GM18870 (cell line): ENCODE measurements around the gene PRR14.

Experiments
- ATAC-seq: cut with Tn5 transposase; IDR thresholded peaks from one replicate; pipeline ENCODE4 v1.9.1; 2021; ENCODE audit warnings: moderate library complexity; ENCODE audit not compliant: unreplicated experiment

The PRR14 gene

DNA sequence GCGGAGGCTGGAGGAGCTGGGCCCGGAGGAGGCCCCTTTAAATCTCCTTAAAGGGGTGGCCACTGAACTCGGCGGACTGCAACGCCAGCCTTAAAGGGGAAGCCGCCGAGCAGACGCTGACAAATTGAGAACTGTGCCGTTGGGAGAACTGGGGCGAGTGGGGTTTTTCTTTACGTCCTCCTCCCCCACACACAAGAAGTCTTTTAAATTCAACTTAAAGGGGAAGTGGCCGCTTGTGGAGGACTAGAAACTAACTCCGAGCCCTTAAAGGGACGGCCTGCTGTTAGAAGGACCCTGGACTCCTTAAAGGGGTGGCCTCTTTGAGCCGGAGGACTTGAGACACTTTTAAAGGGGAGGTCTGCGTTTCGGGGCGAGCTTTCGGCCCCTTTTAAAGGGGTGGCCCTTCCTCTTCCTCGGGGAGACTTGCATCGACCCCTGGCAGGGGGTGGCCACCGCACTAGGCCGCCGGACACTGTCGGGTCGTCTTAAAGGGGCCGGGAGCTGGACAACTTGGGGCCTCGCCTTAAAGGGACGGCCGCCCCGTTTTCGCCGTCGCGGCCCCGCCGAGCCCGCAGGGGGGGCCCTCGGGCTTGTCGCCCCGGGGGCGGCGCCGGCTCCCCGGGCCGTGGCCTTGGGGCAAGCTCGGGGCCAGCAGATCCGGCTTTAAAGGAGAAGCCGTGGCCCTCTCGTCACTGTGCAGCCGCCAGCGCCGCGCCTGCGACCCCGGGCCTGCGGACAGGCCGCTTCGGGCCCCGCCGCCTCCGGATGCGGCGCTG is 8.2 kb downstream of the PRR14 start:
- ATAC-seq, result peak; percentile 29

DNA sequence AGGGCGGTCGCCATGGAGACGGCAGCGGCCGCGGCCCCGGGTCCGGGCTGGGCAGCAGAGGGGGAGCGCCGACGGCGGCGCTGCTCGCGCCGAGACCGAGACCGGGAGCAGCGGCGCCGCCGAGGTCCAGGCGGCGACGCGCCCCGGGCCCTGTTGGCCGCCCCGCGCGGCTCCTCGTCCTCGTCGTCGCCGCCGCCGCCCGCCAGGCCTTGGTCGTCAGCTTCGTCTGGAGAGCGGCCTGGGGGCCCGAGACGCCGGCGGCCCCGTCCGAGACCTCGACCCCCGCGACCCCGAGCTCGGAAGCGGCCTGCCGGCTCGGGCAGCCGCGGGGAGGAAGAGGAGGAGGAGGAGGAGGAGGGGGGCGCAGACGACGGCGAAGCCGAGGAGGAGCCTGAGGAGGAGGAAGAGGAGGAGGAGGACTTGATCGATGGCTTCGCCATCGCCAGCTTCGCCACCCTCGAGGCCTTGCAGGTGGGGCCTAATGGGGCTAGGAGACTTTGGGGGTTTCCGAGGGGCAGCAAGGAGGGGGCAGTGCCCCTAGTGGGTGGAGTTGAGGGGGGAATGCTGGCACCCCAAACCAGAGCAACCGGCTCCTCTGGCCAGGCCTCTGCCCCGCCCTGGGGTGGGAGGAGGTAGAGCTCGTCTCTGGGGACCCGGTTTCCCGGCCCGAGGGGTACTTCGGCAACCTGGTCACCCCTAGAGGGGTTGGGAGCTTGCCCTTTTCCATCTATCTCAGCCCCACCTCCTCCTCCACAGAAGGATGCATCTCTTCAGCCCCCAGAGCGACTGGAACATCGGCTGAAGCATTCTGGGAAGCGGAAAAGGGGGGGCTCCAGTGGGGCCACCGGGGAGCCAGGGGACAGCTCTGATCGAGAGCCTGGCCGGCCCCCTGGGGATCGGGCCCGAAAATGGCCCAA is 9.0 kb downstream of the PRR14 start:
- ATAC-seq, result no peak

GRCh38 chr16:30660424-30661261 is 9.9 kb downstream of the PRR14 start:
- ATAC-seq, result no peak

- ATAC-seq, result no peak
Measured at GRCh38 chr16:30662449-30662848, 11.7 kb downstream of the PRR14 start.

DNA sequence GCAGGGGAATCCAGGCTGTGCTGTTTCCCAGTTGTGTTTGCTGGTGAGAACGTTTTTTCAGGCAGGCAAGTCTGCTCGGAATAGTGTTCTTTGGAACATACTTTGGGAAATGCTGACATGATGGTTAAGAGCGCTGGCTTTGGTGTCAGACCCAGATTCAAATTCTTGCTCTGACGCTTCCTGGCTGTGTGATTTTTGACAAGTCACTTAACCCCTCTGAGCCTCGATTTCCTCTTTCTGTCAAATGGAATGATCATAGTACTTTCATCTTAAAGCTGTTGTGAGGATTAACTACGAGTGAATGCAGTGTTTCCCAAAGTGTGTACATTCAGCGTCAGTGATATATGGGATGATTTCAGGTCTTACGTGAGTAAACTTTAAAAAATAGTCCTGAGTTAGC is 12.3 kb downstream of the PRR14 start:
- no peak for ATAC-seq

- no peak for ATAC-seq
Measured at GRCh38 chr16:30663820-30664219, 13.1 kb downstream of the PRR14 start.

- ATAC-seq, result no peak
Measured at GRCh38 chr16:30664616-30665109, 13.9 kb downstream of the PRR14 start.

- no peak for ATAC-seq
Measured at GRCh38 chr16:30665155-30665829, 14.5 kb downstream of the PRR14 start.

- no peak for ATAC-seq
Measured at GRCh38 chr16:30665830-30666190, 15.1 kb downstream of the PRR14 start.

DNA sequence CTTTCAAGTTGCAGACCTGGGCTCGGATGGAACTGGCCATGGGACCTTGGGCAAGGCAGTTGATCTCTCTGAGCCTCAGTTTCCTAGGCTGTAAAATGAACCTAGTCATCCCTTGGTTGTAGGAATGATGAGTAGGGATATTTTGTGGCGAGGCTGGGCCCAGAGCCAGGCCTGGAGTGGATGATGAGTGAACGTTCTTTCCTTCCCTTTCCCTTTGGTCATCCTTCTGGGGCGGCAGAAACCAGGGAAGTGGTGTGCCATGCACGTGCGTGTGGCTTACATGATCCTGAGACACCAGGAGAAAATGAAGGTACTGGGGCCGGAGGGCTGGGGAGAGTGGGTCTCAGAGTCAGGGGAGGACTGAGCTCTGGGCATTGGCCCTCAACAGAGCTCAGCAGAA is 15.9 kb downstream of the PRR14 start:
- no peak for ATAC-seq

GRCh38 chr16:30667361-30667905 is 16.7 kb downstream of the PRR14 start:
- ATAC-seq, result no peak

GRCh38 chr16:30668393-30668792 is 17.6 kb downstream of the PRR14 start:
- ATAC-seq, result no peak

DNA sequence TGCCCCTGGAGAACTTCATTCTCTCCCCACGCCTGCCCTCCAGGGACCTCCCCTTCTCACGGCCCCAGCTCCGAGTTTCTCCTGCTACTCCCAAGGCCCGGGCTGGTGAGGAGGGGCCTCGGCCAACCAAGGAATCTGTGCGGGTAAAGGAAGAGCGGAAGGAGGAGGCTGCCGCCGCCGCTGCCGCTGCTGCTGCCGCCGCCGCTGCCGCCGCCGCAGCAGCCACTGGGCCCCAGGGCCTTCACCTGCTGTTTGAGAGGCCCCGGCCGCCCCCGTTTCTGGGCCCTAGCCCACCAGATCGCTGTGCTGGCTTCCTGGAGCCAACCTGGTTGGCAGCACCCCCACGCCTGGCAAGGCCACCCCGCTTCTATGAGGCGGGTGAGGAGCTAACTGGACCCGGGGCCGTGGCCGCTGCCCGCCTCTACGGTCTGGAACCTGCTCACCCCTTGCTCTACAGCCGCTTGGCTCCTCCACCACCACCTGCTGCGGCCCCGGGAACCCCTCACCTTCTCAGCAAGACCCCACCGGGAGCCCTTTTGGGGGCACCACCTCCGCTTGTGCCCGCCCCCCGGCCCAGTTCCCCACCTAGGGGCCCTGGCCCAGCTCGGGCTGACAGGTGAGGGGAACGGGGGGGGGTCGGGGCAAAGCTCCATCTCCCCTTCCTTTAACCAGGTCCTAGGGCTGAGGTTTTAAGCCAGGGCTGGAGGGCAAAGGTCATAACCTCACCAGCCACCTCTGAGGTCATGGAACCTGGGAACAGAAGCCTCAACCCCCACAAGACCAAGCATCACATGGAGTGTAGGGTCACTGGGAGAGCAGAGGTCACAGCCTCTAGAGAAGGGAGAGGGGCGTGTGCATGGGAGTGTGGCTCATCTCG is 18.5 kb downstream of the PRR14 start:
- no peak for ATAC-seq

DNA sequence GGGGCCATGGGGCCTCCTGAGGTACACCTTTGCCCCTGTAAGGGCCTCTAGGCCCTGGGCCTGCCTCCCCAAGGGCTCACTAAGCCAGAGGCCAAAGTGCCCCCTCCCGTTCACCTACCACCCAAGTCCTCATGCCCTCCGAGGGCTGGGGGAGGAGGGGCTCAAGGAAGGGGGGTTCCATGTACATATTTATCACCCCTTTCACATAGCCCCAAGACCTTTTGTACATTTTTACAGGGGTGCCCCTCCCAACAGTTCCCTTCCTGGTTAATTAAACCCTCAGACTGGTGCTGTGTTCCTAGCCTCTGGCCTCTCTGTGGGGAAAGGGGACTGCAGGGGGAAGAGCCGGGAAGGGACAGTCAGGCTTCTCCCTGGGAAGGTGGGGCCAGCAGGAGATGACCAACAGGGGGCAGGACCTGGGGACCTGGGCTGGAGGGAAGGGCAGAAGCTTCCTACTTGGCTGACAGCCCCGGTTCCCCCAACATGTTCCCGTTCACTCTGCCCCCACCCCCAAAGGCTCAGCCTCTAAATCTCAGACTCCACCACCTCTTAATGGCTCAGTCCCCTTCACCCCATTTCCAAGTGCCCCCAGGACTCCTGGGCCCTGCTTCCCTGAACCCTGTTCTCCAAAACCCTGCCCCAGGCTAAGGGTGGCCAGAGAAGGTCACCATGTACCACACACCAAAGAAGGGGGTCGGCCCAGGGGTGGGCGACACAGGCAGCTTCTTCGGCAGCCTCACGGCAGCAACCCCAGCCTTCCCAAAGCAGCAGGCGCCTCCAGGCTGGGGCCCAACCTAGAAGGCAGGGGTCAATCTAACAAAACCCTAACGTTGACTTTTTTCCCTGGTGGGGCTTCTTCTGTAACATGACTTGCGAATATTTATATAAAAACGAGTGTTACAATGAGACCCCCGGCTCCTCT is 19.4 kb downstream of the PRR14 start:
- no peak for ATAC-seq

DNA sequence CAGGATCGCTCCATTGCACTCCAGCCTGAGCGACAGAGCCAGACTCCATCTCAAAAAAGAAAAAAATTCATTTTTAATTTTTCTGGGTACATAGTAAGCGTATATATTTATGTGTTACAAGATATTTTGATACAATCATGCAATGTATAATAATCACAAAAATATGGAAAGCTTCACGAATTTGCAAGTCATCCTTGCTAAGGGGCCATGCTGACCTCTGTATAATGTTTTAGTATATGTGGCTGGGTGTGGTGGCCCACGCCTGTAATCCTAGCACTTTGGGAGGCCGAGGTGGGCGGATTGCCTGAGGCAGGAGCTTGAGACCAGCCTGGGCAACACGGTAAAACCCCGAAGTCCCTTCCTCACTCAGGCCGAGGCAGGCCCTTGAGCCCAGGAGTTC is 24.4 kb downstream of the PRR14 start:
- no peak for ATAC-seq

GRCh38 chr16:30677931-30678585 is 27.3 kb downstream of the PRR14 start:
- ATAC-seq, result no peak

- no peak for ATAC-seq
Measured at GRCh38 chr16:30678586-30678970, 27.8 kb downstream of the PRR14 start.

- ATAC-seq, result no peak
Measured at GRCh38 chr16:30680326-30680725, 29.6 kb downstream of the PRR14 start.
